HAP-1 (cell line): ENCODE measurements around the gene SNAPC3.
"Not testable (repeated sequence)": the region's sequence is repeated elsewhere in the genome, so short reads cannot be mapped to it uniquely, and the experiment has no call there.

Experiments used
- DNase-seq, 2 experiments: peaks; one replicate each; pipeline ENCODE4 v3.0.0-alpha.2; 2016 to 2020; ENCODE audit warnings: low spot score in 2 of 2
- H3K27me3 ChIP-seq: fragments of 250-450 bp; sonication (Bioruptor Pico); 2 replicates; pipeline ENCODE4 v1.5.1; 2020; ENCODE audit warnings: low read depth, mild to moderate bottlenecking, moderate library complexity
- H3K36me3 ChIP-seq: fragments of 250-450 bp; sonication (Bioruptor Pico); replicated peaks from 2 replicates; pipeline ENCODE4 v1.5.1; 2020; ENCODE audit warnings: mild to moderate bottlenecking
- H3K4me1 ChIP-seq: fragments of 250-450 bp; sonication (Bioruptor Pico); 2 replicates; pipeline ENCODE4 v1.5.1; 2020; ENCODE audit warnings: mild to moderate bottlenecking
- H3K4me3 ChIP-seq: fragments of 250-450 bp; sonication (Bioruptor Pico); 2 replicates; pipeline ENCODE4 v1.5.1; 2020; ENCODE audit warnings: mild to moderate bottlenecking, moderate library complexity
- H3K9me3 ChIP-seq: fragments of 250-450 bp; sonication (Bioruptor Pico); 2 replicates; pipeline ENCODE4 v1.5.1; 2020; ENCODE audit warnings: mild to moderate bottlenecking, moderate library complexity
- in situ Hi-C: fragments of 300-500 bp; cut with MboI; formaldehyde crosslinking; loops from 3 replicates; pipeline ENCODE4 v1.14.3; 2020; ENCODE audit warnings: low sequenced_read_pairs, inconsistent platforms, mixed read lengths

The SNAPC3 gene

GRCh38 chr9:15400281-15400941, 22.3 kb upstream of the SNAPC3 start:
- no peaks in the 10 kb centered on the region for H3K36me3 ChIP-seq
- no peaks in the 10 kb centered on the region for H3K4me1 ChIP-seq
- H3K4me3 ChIP-seq, result no peak overlapping the region
- no peaks in the 10 kb centered on the region for H3K27me3 ChIP-seq
- in situ Hi-C loops, result no loop called here
- no peak for DNase-seq
- no peaks in the 10 kb centered on the region for H3K9me3 ChIP-seq

DNA sequence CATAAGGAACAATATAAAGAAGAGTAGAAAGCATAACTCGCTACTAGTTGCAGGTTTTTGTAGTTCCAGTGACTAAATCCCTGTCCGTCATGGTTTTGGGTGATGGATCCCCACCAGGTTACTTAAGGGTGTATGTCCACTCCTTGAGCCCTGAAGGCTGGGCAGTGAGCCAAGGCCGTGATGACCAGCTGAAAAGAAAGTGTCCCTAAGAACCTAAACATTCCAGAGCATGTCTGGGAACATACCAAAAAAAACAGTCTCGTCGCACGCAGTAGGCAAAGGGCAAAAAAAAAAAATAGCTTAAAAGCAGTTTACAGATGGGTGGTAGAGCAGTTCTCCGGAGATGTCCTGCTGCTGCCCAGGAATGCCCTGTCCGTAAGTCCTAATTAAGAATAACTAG, 21.4 kb upstream of the SNAPC3 start:
- no peaks in the 10 kb centered on the region for H3K9me3 ChIP-seq
- no peaks in the 10 kb centered on the region for H3K27me3 ChIP-seq
- in situ Hi-C loops, result no loop called here
- H3K36me3 ChIP-seq, result no peaks in the 10 kb centered on the region
- no peaks in the 10 kb centered on the region for H3K4me1 ChIP-seq
- no peak overlapping the region for H3K4me3 ChIP-seq
- DNase-seq, result no peak

DNA sequence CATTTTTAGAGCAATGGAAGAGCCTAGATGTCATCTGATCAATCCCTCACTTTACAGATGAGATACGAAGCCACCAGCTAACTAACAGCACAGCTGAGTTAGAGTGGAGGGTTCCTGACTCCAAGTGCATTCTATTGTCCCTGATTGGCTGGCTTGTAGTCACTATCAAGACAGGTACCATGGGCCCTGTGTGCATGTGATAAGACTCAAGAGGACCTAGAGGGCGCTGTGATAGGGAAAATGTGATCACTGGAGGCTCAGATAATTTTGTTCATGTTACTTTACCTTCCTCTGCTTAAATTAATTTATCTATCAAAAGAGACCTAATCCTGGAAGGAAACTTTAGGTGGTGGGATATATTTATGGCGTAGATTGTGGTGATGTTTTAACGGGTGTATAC, 19.5 kb upstream of the SNAPC3 start:
- Histone ChIP-seq H3K9me3 (no peaks in the 10 kb centered on the region), H3K4me1 (no peaks in the 10 kb centered on the region), H3K4me3 (no peak overlapping the region), H3K36me3 (no peaks in the 10 kb centered on the region), H3K27me3 (no peaks in the 10 kb centered on the region)
- peak in 1 of 2 experiments; percentile 50 for DNase-seq
- in situ Hi-C loops, result no loop called here

- H3K9me3 ChIP-seq, result no peaks in the 10 kb centered on the region
- in situ Hi-C loops, result no loop called here
- H3K27me3 ChIP-seq, result no peaks in the 10 kb centered on the region
- H3K36me3 ChIP-seq, result no peaks in the 10 kb centered on the region
- no peaks in the 10 kb centered on the region for H3K4me1 ChIP-seq
- DNase-seq, result no peak
- H3K4me3 ChIP-seq, result no peak overlapping the region
Measured at GRCh38 chr9:15404171-15404570, 18.5 kb upstream of the SNAPC3 start.

DNA sequence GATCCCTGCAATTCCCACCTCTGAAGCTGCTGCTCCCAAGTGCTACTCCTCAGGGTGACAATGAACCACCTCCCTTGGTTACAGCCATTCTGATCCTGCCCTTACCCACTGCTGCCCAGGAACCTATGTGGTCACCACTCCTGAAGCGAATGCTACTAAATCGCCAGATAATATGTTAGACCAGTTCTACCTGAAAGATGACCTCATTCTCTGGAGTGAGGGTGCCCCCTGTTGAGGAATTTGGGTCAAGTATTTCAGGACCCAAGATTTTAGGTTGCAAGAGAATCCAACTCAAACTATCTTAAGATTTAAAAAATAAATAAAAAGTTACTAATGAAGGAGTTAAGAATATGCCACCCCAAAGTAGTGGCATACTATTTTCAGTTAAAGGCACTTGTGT, 5.8 kb upstream of the SNAPC3 start:
- Histone ChIP-seq H3K4me1 (peaks cover 10% of the 10 kb centered on the region), H3K27me3 (no peaks in the 10 kb centered on the region), H3K9me3 (no peaks in the 10 kb centered on the region), H3K4me3 (no peak overlapping the region), H3K36me3 (no peaks in the 10 kb centered on the region)
- DNase-seq, result peak in 1 of 2 experiments; percentile 26
- in situ Hi-C loops, result no loop called here

GRCh38 chr9:15417626-15418025, 5.0 kb upstream of the SNAPC3 start:
- in situ Hi-C loops, result no loop called here
- peak; percentile 28 to 62 for DNase-seq
- Histone ChIP-seq H3K4me1 (peaks cover 14% of the 10 kb centered on the region), H3K27me3 (no peaks in the 10 kb centered on the region), H3K36me3 (no peaks in the 10 kb centered on the region), H3K4me3 (no peak overlapping the region), H3K9me3 (no peaks in the 10 kb centered on the region)

DNA sequence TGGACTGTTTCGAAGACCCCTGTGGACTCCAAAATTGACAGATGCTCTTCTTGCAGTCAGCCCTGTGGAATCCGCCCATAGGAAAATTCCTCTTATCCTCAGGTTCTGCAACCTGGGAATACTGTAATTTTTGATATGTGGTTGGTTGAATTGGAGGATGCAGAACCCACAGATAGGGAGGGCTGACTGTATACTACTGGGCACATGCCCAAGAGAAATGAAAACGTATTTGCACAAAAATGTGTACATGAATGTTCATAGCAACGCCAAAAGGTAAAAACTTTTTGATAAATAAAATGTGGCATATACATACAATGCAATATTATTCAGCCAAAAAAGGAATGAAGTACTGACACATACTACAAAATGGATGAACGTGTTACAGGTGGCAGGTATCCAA, 1.9 kb upstream of the SNAPC3 start:
- H3K36me3 ChIP-seq, result peaks cover 18% of the 10 kb centered on the region
- no peak for DNase-seq
- H3K27me3 ChIP-seq, result no peaks in the 10 kb centered on the region
- H3K9me3 ChIP-seq, result no peaks in the 10 kb centered on the region
- in situ Hi-C loops, result no loop called here
- H3K4me1 ChIP-seq, result peaks cover 16% of the 10 kb centered on the region
- H3K4me3 ChIP-seq, result no peak overlapping the region

- no peak overlapping the region for H3K4me3 ChIP-seq
- in situ Hi-C loops, result no loop called here
- peaks cover 16% of the 10 kb centered on the region for H3K4me1 ChIP-seq
- H3K27me3 ChIP-seq, result no peaks in the 10 kb centered on the region
- H3K9me3 ChIP-seq, result no peaks in the 10 kb centered on the region
- DNase-seq, result no peak
- H3K36me3 ChIP-seq, result peaks cover 25% of the 10 kb centered on the region
Measured at GRCh38 chr9:15421532-15421931, 1.1 kb upstream of the SNAPC3 start.

DNA sequence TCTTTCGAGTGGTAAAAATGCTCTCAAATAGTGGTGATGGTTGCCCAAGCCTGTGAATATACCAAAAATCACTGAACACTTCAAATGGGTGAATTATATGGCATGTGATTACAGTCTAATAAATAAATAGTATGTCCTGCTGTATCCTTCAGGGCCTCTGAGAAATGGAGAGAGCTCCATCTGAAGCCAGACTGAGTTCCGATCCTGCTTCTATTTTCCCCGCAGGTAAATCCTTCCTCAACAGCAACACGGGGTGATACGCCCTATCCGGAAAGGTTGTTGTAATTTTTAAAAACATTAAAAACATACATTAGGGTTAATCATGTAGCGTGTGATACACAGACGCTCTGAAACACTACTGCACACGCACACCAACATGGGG, 695 bp upstream of the SNAPC3 start:
- in situ Hi-C loops, result no loop called here
- H3K9me3 ChIP-seq, result 0 out of 2 replicates have a peak, but pooled peaks cover 2% of the 10 kb centered on the region
- H3K4me3 ChIP-seq, result peak overlapping the region; percentile 95
- DNase-seq, result no peak
- peaks cover 16% of the 10 kb centered on the region for H3K4me1 ChIP-seq
- no peaks in the 10 kb centered on the region for H3K27me3 ChIP-seq
- peaks cover 30% of the 10 kb centered on the region for H3K36me3 ChIP-seq

DNA sequence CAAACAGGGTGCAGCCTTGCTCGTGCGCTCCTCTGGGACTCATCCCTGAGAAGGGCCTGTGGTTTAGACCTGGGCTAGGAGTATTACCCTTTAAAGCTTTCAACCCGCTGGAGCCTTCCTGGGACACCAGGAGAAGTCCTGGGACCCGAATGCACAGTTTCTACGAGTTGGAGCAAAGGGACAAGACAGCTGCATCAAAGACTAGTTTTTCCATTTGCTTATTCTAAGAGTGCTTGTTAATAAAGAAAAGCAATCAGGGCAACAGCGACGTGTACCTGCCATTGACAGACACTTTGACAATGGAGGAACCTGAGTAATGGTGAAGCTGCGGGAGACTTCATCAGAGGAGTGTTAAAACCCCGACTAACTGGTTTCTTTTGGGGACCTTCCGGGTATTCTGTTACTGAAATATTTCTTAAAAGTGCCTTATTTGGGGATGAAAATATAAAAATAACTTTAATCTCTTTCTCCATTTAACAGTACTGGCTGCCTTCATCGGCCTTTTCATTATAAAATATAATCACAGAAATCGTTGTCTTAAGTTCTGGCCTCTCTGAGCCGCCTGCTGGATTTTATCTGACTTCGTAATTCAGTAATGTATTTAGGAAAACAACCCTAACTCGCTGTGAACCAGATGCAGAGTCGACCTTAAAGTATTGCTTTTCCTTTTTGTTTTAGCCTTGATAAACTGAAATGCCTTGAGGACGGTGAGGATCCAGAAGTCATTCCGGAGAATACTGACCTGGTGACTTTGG, 732 bp downstream of the SNAPC3 start:
- H3K36me3 ChIP-seq, result peaks cover 37% of the 10 kb centered on the region
- no peaks in the 10 kb centered on the region for H3K27me3 ChIP-seq
- DNase-seq, result no peak
- H3K4me3 ChIP-seq, result peak overlapping the region; percentile 95
- H3K9me3 ChIP-seq, result 0 out of 2 replicates have a peak, but pooled peaks cover 2% of the 10 kb centered on the region
- in situ Hi-C loops, result no loop called here
- H3K4me1 ChIP-seq, result peaks cover 8% of the 10 kb centered on the region

- no peak for DNase-seq
- in situ Hi-C loops, result no loop called here
- Histone ChIP-seq H3K27me3 (no peaks in the 10 kb centered on the region), H3K4me1 (peaks cover 15% of the 10 kb centered on the region), H3K36me3 (peaks cover 41% of the 10 kb centered on the region), H3K9me3 (0 out of 2 replicates have a peak, but pooled peaks cover 2% of the 10 kb centered on the region), H3K4me3 (no peak overlapping the region)
Measured at GRCh38 chr9:15426019-15426418, 3.3 kb downstream of the SNAPC3 start.

GRCh38 chr9:15427702-15428101, 5.0 kb downstream of the SNAPC3 start:
- Histone ChIP-seq H3K4me1 (peaks cover 11% of the 10 kb centered on the region), H3K36me3 (peaks cover 41% of the 10 kb centered on the region)
- in situ Hi-C loops, H3K4me3 ChIP-seq, H3K27me3 ChIP-seq, H3K9me3 ChIP-seq, DNase-seq: not testable (repeated sequence)

DNA sequence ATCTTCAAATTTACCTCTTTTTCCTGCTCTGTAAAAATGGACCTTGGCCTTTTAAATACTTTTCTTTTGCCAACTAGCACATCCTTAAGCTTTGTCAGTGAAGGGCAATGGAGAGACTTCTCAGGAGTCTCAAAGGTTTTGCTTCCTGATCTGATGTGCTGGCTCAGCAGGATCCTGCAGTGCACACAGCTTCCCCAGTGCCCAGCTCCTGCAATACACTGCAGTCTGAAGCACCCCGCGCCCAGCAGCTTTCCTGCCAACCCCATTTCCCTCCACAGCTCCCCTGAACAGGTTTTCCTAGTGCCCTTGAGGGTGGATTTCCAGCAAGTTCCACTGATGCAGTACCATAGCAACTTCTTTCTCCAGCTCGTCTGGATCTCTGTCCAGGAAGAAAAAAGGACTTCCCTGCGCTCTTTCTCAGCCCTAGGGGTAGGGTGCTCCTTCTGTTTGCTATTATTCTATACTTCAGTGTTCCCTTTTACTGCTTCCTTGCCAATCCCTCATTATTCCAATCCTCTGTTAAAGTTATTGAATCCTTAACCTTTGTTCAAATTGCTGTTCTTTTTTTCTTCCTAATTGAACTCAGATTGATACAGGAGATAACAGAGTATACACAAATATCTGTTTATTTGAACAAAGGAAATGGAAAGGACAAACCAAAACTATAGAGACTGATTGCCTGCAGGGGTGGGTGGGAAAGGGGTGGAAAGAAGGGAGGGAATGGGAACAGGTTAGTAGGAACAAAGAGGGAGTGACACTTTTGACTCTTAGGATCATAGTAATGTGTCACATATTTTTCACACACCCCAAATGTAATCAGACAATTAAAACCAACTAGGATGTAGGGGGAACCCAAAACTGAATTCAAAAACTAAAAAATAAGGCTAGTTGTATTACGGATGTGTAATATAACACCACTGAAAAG, 8.5 kb downstream of the SNAPC3 start:
- Histone ChIP-seq H3K36me3 (peaks cover 39% of the 10 kb centered on the region), H3K4me1 (peaks cover 10% of the 10 kb centered on the region), H3K9me3 (0 out of 2 replicates have a peak, but pooled peaks cover 2% of the 10 kb centered on the region), H3K27me3 (no peaks in the 10 kb centered on the region), H3K4me3 (no peak overlapping the region)
- in situ Hi-C loops, result no loop called here
- DNase-seq, result peak; percentile 45 to 62
